Suprapubic skin (tissue), 4 donors: Measurements from ENCODE around the gene TAF11L11. TPM values are rescaled to one million over a fixed set of nuclear protein-coding genes. Genes with fewer than 3 reads are reported as not detected.
"Not testable (repeated sequence)": the region's sequence is repeated elsewhere in the genome, so short reads cannot be mapped to it uniquely, and the experiment has no call there.

Experiments used
- DNase-seq, 2 donors: peaks; one replicate each; pipeline ENCODE4 v3.0.0-alpha.2; 2019; ENCODE audit warnings: low spot score in 2 of 2
- H3K27ac ChIP-seq: fragments of 200-600 bp; sonication (generic); one replicate; pipeline ENCODE4 v1.5.1; 2019
- H3K27me3 ChIP-seq: fragments of 200-600 bp; sonication (generic); one replicate; pipeline ENCODE4 v1.5.1; 2019
- H3K36me3 ChIP-seq: fragments of 200-600 bp; sonication (generic); one replicate; pipeline ENCODE4 v1.5.1; 2019
- H3K4me1 ChIP-seq: fragments of 200-600 bp; sonication (generic); one replicate; pipeline ENCODE4 v1.5.1; 2019
- H3K4me3 ChIP-seq: fragments of 200-600 bp; sonication (generic); one replicate; pipeline ENCODE4 v1.5.1; 2019; ENCODE audit warnings: mild to moderate bottlenecking
- H3K9me3 ChIP-seq: fragments of 200-600 bp; sonication (generic); one replicate; pipeline ENCODE4 v1.5.1; 2019
- CTCF ChIP-seq, 2 donors: fragments of 200-600 bp in 1 of 2; fragments of 450-650 bp in 1 of 2; sonication (generic) in 1 of 2; IDR thresholded peaks; one replicate each; pipeline ENCODE4 v1.5.1; 2016 to 2019; ENCODE audit warnings: antibody characterized with exemption in 2 of 2, mild to moderate bottlenecking in 1 of 2, moderate library complexity in 1 of 2
- EP300 ChIP-seq: sonication (generic); formaldehyde crosslinking; IDR thresholded peaks from one replicate; pipeline ENCODE4 v1.6.1; 2017; ENCODE audit warnings: antibody characterized with exemption
- POLR2A ChIP-seq, 2 donors: fragments of 450-650 bp; IDR thresholded peaks; one replicate each; pipeline ENCODE4 v1.6.1; 2017; ENCODE audit warnings: antibody characterized with exemption in 2 of 2, mild to moderate bottlenecking in 2 of 2, moderate library complexity in 2 of 2
- POLR2AphosphoS5 ChIP-seq, 3 donors: sonication (generic); formaldehyde crosslinking; IDR thresholded peaks; one replicate each; pipeline ENCODE4 v1.6.1; 2017; ENCODE audit warnings: antibody characterized with exemption in 3 of 3
- WGBS: methylation state at CpG from one replicate; pipeline ENCODE4 v1.1.5; 2018; 5-methylcytosine and 5-hydroxymethylcytosine counted together
- total RNA-seq, 4 donors: library from RNA; depleted of rRNA; stranded (reverse); fragments of >200 nt; gene quantifications; one replicate each; pipeline ENCODE4 v1.1.0, GENCODE V29; 2016

The TAF11L11 gene
- total RNA-seq, 4 donors from 2014 or later = not detected

GRCh38 chr5:17619354-17619753 lies 15.4 kb downstream of the TAF11L11 start:
- H3K4me3 ChIP-seq = no peak overlapping the region
- WGBS = 38% methylated on average over 3 of the region's 3 CpGs
- H3K27me3 ChIP-seq = no peaks in the 10 kb centered on the region
- H3K27ac ChIP-seq = no peak overlapping the region
- no peaks in the 10 kb centered on the region for H3K36me3 ChIP-seq
- TF ChIP-seq POLR2A (IDR thresholded peaks at IDR 0.05) (no peak), EP300 (no peak), CTCF (IDR thresholded peaks at IDR 0.05) (no peak), POLR2AphosphoS5 (IDR thresholded peaks at IDR 0.05) (no peak)
- no peaks in the 10 kb centered on the region for H3K9me3 ChIP-seq
- no peaks in the 10 kb centered on the region for H3K4me1 ChIP-seq
- DNase-seq = no peak

GRCh38 chr5:17620627-17621026 lies 16.6 kb downstream of the TAF11L11 start:
- WGBS = 100% methylated on average over 1 of the region's 17 CpGs

GRCh38 chr5:17625686-17626085 lies 21.7 kb downstream of the TAF11L11 start:
- H3K9me3 ChIP-seq = no peaks in the 10 kb centered on the region
- H3K27ac ChIP-seq = no peak overlapping the region
- H3K36me3 ChIP-seq = no peaks in the 10 kb centered on the region
- H3K4me1 ChIP-seq = no peaks in the 10 kb centered on the region
- H3K4me3 ChIP-seq = no peak overlapping the region
- TF ChIP-seq POLR2A (IDR thresholded peaks at IDR 0.05) (no peak), POLR2AphosphoS5 (IDR thresholded peaks at IDR 0.05) (no peak), CTCF (IDR thresholded peaks at IDR 0.05) (no peak), EP300 (no peak)
- WGBS = no CpG with 5 or more reads among the region's 11 CpGs
- DNase-seq = no peak
- no peaks in the 10 kb centered on the region for H3K27me3 ChIP-seq

More at GRCh38 chr5:17620627-17621026, 16.6 kb downstream of the TAF11L11 start:
- no peaks in the 10 kb centered on the region for H3K4me1 ChIP-seq
- DNase-seq = no peak
- no peaks in the 10 kb centered on the region for H3K27me3 ChIP-seq
- no peaks in the 10 kb centered on the region for H3K9me3 ChIP-seq
- H3K27ac ChIP-seq = no peak overlapping the region
- no peak for TF ChIP-seq EP300
- no peak for TF ChIP-seq POLR2AphosphoS5 (IDR thresholded peaks at IDR 0.05)
- TF ChIP-seq CTCF (IDR thresholded peaks at IDR 0.05) = no peak
- TF ChIP-seq POLR2A (IDR thresholded peaks at IDR 0.05) = no peak
- H3K36me3 ChIP-seq = no peaks in the 10 kb centered on the region
- no peak overlapping the region for H3K4me3 ChIP-seq

- not testable (repeated sequence) for H3K9me3 ChIP-seq, H3K36me3 ChIP-seq, H3K27ac ChIP-seq, H3K4me1 ChIP-seq, H3K4me3 ChIP-seq, DNase-seq, H3K27me3 ChIP-seq
- WGBS = no CpG with 5 or more reads among the region's 12 CpGs
Observed at GRCh38 chr5:17631788-17632187, 27.8 kb downstream of the TAF11L11 start, which contains the start of gene TAF11L13. TAF11L13 (plus strand) TSS chr5:17632088.

- Histone ChIP-seq H3K36me3 (no peaks in the 10 kb centered on the region), H3K27me3 (no peaks in the 10 kb centered on the region), H3K27ac (no peak within 1 kb of the TSS), H3K9me3 (no peaks in the 10 kb centered on the region), H3K4me3 (no peak within 1 kb of the TSS), H3K4me1 (no peaks in the 10 kb centered on the region)
- TF ChIP-seq CTCF (IDR thresholded peaks at IDR 0.05) = no peak
- TF ChIP-seq POLR2A (IDR thresholded peaks at IDR 0.05) = no peak
- TF ChIP-seq POLR2AphosphoS5 (IDR thresholded peaks at IDR 0.05) = no peak
- no peak for TF ChIP-seq EP300
- 62% methylated on average over 4 of the region's 5 CpGs for WGBS
- no peak for DNase-seq
Observed at GRCh38 chr5:17634160-17634559, 30.2 kb downstream of the TAF11L11 start, which contains the start of gene TAF11L14. TAF11L14 (plus strand) TSS chr5:17634460.

- not testable (repeated sequence) for H3K36me3 ChIP-seq, H3K9me3 ChIP-seq, H3K4me3 ChIP-seq, H3K4me1 ChIP-seq, H3K27me3 ChIP-seq, H3K27ac ChIP-seq, DNase-seq
- 78% methylated on average over 2 of the region's 10 CpGs for WGBS
Observed at GRCh38 chr5:17649232-17649631, 45.2 kb downstream of the TAF11L11 start.

- not testable (repeated sequence) for H3K27me3 ChIP-seq, H3K4me3 ChIP-seq, H3K4me1 ChIP-seq, DNase-seq, H3K36me3 ChIP-seq, H3K9me3 ChIP-seq, H3K27ac ChIP-seq
- no CpG with 5 or more reads among the region's 32 CpGs for WGBS
Observed at GRCh38 chr5:17655201-17655759, 51.3 kb downstream of the TAF11L11 start.
